H9 (cell line): ENCODE measurements around the gene HSPA12A. TPM values are rescaled to one million over a fixed set of nuclear protein-coding genes. Genes with fewer than 3 reads are reported as not detected.

Experiments used
- DNase-seq: peaks from one replicate; pipeline ENCODE4 v3.0.0-alpha.2; 2017
- H2AFZ ChIP-seq: one replicate; pipeline ENCODE4 v1.6.1; 2013; ENCODE audit warnings: mild to moderate bottlenecking, low read length, control low read depth, moderate library complexity
- H2AK5ac ChIP-seq: 2 replicates; pipeline ENCODE4 v1.6.1; 2013; ENCODE audit warnings: low read length, control low read depth, mixed read lengths; ENCODE audit not compliant: insufficient read length
- H2BK120ac ChIP-seq: one replicate; pipeline ENCODE4 v1.6.1; 2013; ENCODE audit warnings: low read depth, mild to moderate bottlenecking, low read length, control low read depth, inconsistent platforms; ENCODE audit not compliant: poor library complexity, severe bottlenecking
- H2BK12ac ChIP-seq: 2 replicates; pipeline ENCODE4 v1.6.1; 2013; ENCODE audit warnings: low read length, control low read depth, mixed read lengths, low read depth; ENCODE audit not compliant: insufficient read length
- H2BK15ac ChIP-seq: 2 replicates; pipeline ENCODE4 v1.6.1; 2013; ENCODE audit warnings: low read depth, low read length, control low read depth
- H2BK20ac ChIP-seq: one replicate; pipeline ENCODE4 v1.6.1; 2013; ENCODE audit warnings: low read depth, mild to moderate bottlenecking, low read length, control low read depth, inconsistent platforms; ENCODE audit not compliant: poor library complexity, severe bottlenecking
- H2BK5ac ChIP-seq: 2 replicates; pipeline ENCODE4 v1.6.1; 2013; ENCODE audit warnings: low read length, control low read depth, mixed read lengths; ENCODE audit not compliant: insufficient read length
- H3K14ac ChIP-seq: 2 replicates; pipeline ENCODE4 v1.6.1; 2013; ENCODE audit warnings: low read length, control low read depth; ENCODE audit not compliant: insufficient read depth
- H3K18ac ChIP-seq: 2 replicates; pipeline ENCODE4 v1.6.1; 2013; ENCODE audit warnings: low read depth, mild to moderate bottlenecking, mixed read lengths, low read length, control low read depth; ENCODE audit not compliant: insufficient read length
- H3K23ac ChIP-seq: 2 replicates; pipeline ENCODE4 v1.6.1; 2013; ENCODE audit warnings: low read length, control low read depth, mixed read lengths, low read depth; ENCODE audit not compliant: insufficient read length
- H3K23me2 ChIP-seq: 2 replicates; pipeline ENCODE4 v1.6.1; 2013; ENCODE audit warnings: low read depth, mild to moderate bottlenecking, mixed read lengths, low read length, control low read depth; ENCODE audit not compliant: insufficient read length, poor library complexity, severe bottlenecking
- H3K27ac ChIP-seq: 2 replicates; pipeline ENCODE4 v1.5.1; 2013; ENCODE audit warnings: low read length, control low read depth, mixed read lengths, low read depth; ENCODE audit not compliant: insufficient read length
- H3K27me3 ChIP-seq: 2 replicates; pipeline ENCODE4 v1.6.1; 2013; ENCODE audit warnings: low read length, control low read depth, inconsistent platforms; ENCODE audit not compliant: insufficient read depth
- H3K4ac ChIP-seq: 2 replicates; pipeline ENCODE4 v1.6.1; 2013; ENCODE audit warnings: low read depth, mild to moderate bottlenecking, control low read depth, inconsistent platforms, low read length, moderate library complexity
- H3K4me1 ChIP-seq: 2 replicates; pipeline ENCODE4 v1.6.1; 2013; ENCODE audit warnings: low read length, control low read depth, inconsistent platforms; ENCODE audit not compliant: insufficient read depth
- H3K4me2 ChIP-seq: 2 replicates; pipeline ENCODE4 v1.6.1; 2013; ENCODE audit warnings: low read length, control low read depth, mixed read lengths; ENCODE audit not compliant: insufficient read length, insufficient read depth
- H3K56ac ChIP-seq: 2 replicates; pipeline ENCODE4 v1.6.1; 2013; ENCODE audit warnings: low read depth, mild to moderate bottlenecking, mixed read lengths, low read length, control low read depth; ENCODE audit not compliant: insufficient read length
- H3K79me1 ChIP-seq: 2 replicates; pipeline ENCODE4 v1.6.1; 2013; ENCODE audit warnings: low read depth, mild to moderate bottlenecking, moderate library complexity, low read length, control low read depth, inconsistent platforms; ENCODE audit not compliant: insufficient read depth, poor library complexity, severe bottlenecking
- H3K79me2 ChIP-seq: 2 replicates; pipeline ENCODE4 v1.6.1; 2013; ENCODE audit warnings: low read length, control low read depth, inconsistent platforms; ENCODE audit not compliant: insufficient read depth
- H3K9ac ChIP-seq: 2 replicates; pipeline ENCODE4 v1.6.1; 2013; ENCODE audit warnings: low read length, control low read depth, mixed read lengths; ENCODE audit not compliant: insufficient read length; ENCODE audit errors: extremely low read depth
- H3K9me3 ChIP-seq: one replicate; pipeline ENCODE4 v1.6.1; 2013; ENCODE audit warnings: low read depth, low read length, inconsistent platforms; ENCODE audit not compliant: control insufficient read depth
- H3T11ph ChIP-seq: one replicate; pipeline ENCODE4 v1.6.1; 2013; ENCODE audit warnings: mild to moderate bottlenecking, low read length, control low read depth, inconsistent platforms
- H4K20me1 ChIP-seq: one replicate; pipeline ENCODE4 v1.6.1; 2013; ENCODE audit not compliant: control insufficient read depth, insufficient read length, insufficient read depth
- H4K5ac ChIP-seq: 2 replicates; pipeline ENCODE4 v1.6.1; 2013; ENCODE audit warnings: low read depth, mild to moderate bottlenecking, mixed read lengths, low read length, control low read depth; ENCODE audit not compliant: insufficient read length
- H4K8ac ChIP-seq: replicated peaks from 2 replicates; pipeline ENCODE4 v1.6.1; 2013; ENCODE audit warnings: low read length, control low read depth, mixed read lengths, low read depth; ENCODE audit not compliant: insufficient read length
- H4K91ac ChIP-seq: 2 replicates; pipeline ENCODE4 v1.6.1; 2013; ENCODE audit warnings: low read depth, mild to moderate bottlenecking, moderate library complexity, mixed read lengths, low read length, control low read depth; ENCODE audit not compliant: insufficient read length
- H3K27ac Mint-ChIP-seq, 3 experiments: 2 replicates in 2 of 3; 3 replicates in 1 of 3; pipeline ENCODE4 v1.8.0; 2020 to 2021; ENCODE audit warnings: mixed read lengths in 3 of 3, mild to moderate bottlenecking in 1 of 3, moderate library complexity in 1 of 3
- H3K27me3 Mint-ChIP-seq: 2 replicates; pipeline ENCODE4 v1.8.0; 2021; ENCODE audit warnings: low read depth, mild to moderate bottlenecking, moderate library complexity, mixed read lengths
- H3K36me3 Mint-ChIP-seq, 3 experiments: 2 replicates in 2 of 3; 3 replicates in 1 of 3; pipeline ENCODE4 v1.8.0; 2020 to 2021; ENCODE audit warnings: low read depth in 3 of 3, mixed read lengths in 3 of 3; ENCODE audit not compliant: insufficient read depth in 1 of 3
- H3K4me1 Mint-ChIP-seq, 2 experiments: 2 replicates each; pipeline ENCODE4 v1.8.0; 2020; ENCODE audit warnings: mixed read lengths in 2 of 2
- H3K4me3 Mint-ChIP-seq, 2 experiments: 2 replicates in 1 of 2; 3 replicates in 1 of 2; pipeline ENCODE4 v1.8.0; 2020 to 2021; ENCODE audit warnings: mild to moderate bottlenecking in 2 of 2, mixed read lengths in 2 of 2, moderate library complexity in 1 of 2
- H3K9me3 Mint-ChIP-seq, 2 experiments: 2 replicates in 1 of 2; 3 replicates in 1 of 2; pipeline ENCODE4 v1.8.0; 2020; ENCODE audit warnings: mild to moderate bottlenecking in 2 of 2, mixed read lengths in 2 of 2, moderate library complexity in 1 of 2
- WGBS: extraction: QIAGEN DNeasy Blood & Tissue Kit; methylation state at CpG from one replicate; pipeline ENCODE4 v1.1.7; 2013; ENCODE audit warnings: missing lambda C conversion rate, low lambda C conversion rate, mixed read lengths; ENCODE audit not compliant: insufficient read length; ENCODE audit errors: extremely low coverage; 5-methylcytosine and 5-hydroxymethylcytosine counted together
- total RNA-seq: library from RNA; stranded (reverse); gene quantifications from 2 replicates; pipeline ENCODE4 v1.2.1, GENCODE V29; 2021
- TF ChIP-seq, protein P1 (sequence below): fragments of 200-600 bp; sonication (generic); conservative IDR thresholded peaks from 3 replicates; pipeline ENCODE4 v1.8.0; 2021; ENCODE audit warnings: antibody characterized with exemption, mild to moderate bottlenecking

Gene HSPA12A
- total RNA-seq, 1 experiment from 2014 or later: 3.2 TPM

DNA sequence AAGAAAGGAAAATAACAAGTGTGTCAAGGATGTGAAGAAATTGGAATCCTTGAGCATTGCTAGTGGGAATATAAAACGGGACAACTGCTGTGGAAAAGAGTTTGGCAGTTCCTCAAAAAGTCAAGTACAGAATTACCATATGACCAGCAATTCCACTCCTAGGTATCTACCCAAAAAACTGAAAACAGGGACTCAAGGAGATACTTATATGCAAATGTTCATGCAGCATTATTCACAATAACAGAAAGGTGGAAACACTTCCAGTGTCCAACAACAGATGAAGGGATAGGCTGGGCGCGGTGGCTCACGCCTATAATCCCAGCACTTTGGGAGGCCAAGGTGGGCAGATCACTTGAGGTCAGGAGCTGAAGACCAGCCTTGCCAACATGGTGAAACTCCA is 33.5 kb downstream of the HSPA12A start:
- Histone ChIP-seq H2BK120ac (no peak overlapping the region), H3K79me2 (no peaks in the 10 kb centered on the region), H2AFZ (no peak overlapping the region), H3K79me1 (no peaks in the 10 kb centered on the region), H2BK20ac (no peak overlapping the region), H3T11ph (no peak overlapping the region), H3K23me2 (no peaks in the 10 kb centered on the region), H3K9me3 (no peaks in the 10 kb centered on the region), H4K8ac (no peak overlapping the region), H3K14ac (no peak overlapping the region), H3K18ac (no peak overlapping the region), H2BK12ac (no peak overlapping the region), H2BK15ac (no peak overlapping the region), H3K27ac (no peak overlapping the region), H4K20me1 (no peaks in the 10 kb centered on the region), H3K4me2 (no peak overlapping the region), H3K23ac (no peak overlapping the region), H4K5ac (no peak overlapping the region), H4K91ac (no peak overlapping the region), H3K9ac (no peak overlapping the region), H3K27me3 (no peaks in the 10 kb centered on the region), H3K4me1 (peaks cover 9% of the 10 kb centered on the region), H3K4ac (no peak overlapping the region), H3K56ac (no peak overlapping the region), H2AK5ac (no peak overlapping the region), H2BK5ac (no peak overlapping the region)
- TF ChIP-seq, protein P1, sequence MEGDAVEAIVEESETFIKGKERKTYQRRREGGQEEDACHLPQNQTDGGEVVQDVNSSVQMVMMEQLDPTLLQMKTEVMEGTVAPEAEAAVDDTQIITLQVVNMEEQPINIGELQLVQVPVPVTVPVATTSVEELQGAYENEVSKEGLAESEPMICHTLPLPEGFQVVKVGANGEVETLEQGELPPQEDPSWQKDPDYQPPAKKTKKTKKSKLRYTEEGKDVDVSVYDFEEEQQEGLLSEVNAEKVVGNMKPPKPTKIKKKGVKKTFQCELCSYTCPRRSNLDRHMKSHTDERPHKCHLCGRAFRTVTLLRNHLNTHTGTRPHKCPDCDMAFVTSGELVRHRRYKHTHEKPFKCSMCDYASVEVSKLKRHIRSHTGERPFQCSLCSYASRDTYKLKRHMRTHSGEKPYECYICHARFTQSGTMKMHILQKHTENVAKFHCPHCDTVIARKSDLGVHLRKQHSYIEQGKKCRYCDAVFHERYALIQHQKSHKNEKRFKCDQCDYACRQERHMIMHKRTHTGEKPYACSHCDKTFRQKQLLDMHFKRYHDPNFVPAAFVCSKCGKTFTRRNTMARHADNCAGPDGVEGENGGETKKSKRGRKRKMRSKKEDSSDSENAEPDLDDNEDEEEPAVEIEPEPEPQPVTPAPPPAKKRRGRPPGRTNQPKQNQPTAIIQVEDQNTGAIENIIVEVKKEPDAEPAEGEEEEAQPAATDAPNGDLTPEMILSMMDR: no peak
- Mint-ChIP-seq H3K4me3 (no peak overlapping the region), H3K9me3 (no peaks in the 10 kb centered on the region), H3K27ac (no peak overlapping the region; a peak in 1 of 7 replicates), H3K36me3 (no peaks in the 10 kb centered on the region), H3K4me1 (peaks cover 17 to 20% of the 10 kb centered on the region in 2 experiments), H3K27me3 (no peaks in the 10 kb centered on the region; the same call in none of the 2 replicates)
- no peak for DNase-seq
- WGBS: no CpG with 5 or more reads among the region's 4 CpGs
